Thyroid gland (tissue), 4 donors: Measurements from ENCODE around the gene FAM131C. TPM values are rescaled to one million over a fixed set of nuclear protein-coding genes. Genes with fewer than 3 reads are reported as not detected.

Experiments used
- DNase-seq, 2 donors: peaks; one replicate each; pipeline ENCODE4 v3.0.0-alpha.2; 2019
- H3K27ac ChIP-seq, 3 donors: fragments of 200-600 bp; sonication (generic); 1 replicate in 2 of 3; 2 replicates in 1 of 3; pipeline ENCODE4 v1.5.1; 2016 to 2019; ENCODE audit warnings: mild to moderate bottlenecking in 1 of 3, moderate library complexity in 1 of 3
- H3K27me3 ChIP-seq: fragments of 200-600 bp; sonication (generic); one replicate; pipeline ENCODE4 v1.5.1; 2019
- H3K36me3 ChIP-seq, 2 donors: fragments of 200-600 bp; sonication (generic); one replicate each; pipeline ENCODE4 v1.5.1; 2016 to 2019
- H3K4me1 ChIP-seq, 2 donors: fragments of 200-600 bp; sonication (generic); one replicate each; pipeline ENCODE4 v1.5.1; 2017 to 2019
- H3K4me3 ChIP-seq, 3 donors: fragments of 200-600 bp; sonication (generic); replicated peaks in 1 of 3; 1 replicate in 2 of 3; 2 replicates in 1 of 3; pipeline ENCODE4 v1.5.1; 2016; ENCODE audit warnings: mild to moderate bottlenecking in 1 of 3
- H3K9me3 ChIP-seq: fragments of 200-600 bp; sonication (generic); one replicate; pipeline ENCODE4 v1.5.1; 2017
- CTCF ChIP-seq, 6 experiments: fragments of 200-600 bp in 3 of 6; fragments of 450-650 bp in 3 of 6; sonication (generic) in 3 of 6; IDR thresholded peaks; one replicate each; pipeline ENCODE4 v1.5.1; 2016 to 2019; ENCODE audit warnings: antibody characterized with exemption in 6 of 6, mild to moderate bottlenecking in 2 of 6, inconsistent platforms in 1 of 6, moderate library complexity in 1 of 6
- POLR2A ChIP-seq, 2 donors: fragments of 450-650 bp; IDR thresholded peaks; one replicate each; pipeline ENCODE4 v1.6.1; 2017; ENCODE audit warnings: antibody characterized with exemption in 2 of 2, mild to moderate bottlenecking in 2 of 2, moderate library complexity in 1 of 2
- WGBS, 2 donors: methylation state at CpG; one replicate each; pipeline ENCODE4 v1.1.5; 2017; 5-methylcytosine and 5-hydroxymethylcytosine counted together
- intact Hi-C: fragments of 100-400 bp; cut with DNase I; formaldehyde crosslinking; loops from one replicate; pipeline ENCODE4 v1.15.1; 2023
- total RNA-seq, 4 donors: library from RNA; depleted of rRNA; stranded (reverse); fragments of >200 nt; gene quantifications; one replicate each; pipeline ENCODE4 v1.2.3, GENCODE V29; 2016

The FAM131C gene
- total RNA-seq, 4 donors from 2014 or later: 0.42 to 2.7 (median 1.5) TPM

GRCh38 chr1:16112596-16113555 is 39.4 kb upstream of the FAM131C start:
- H3K4me1 ChIP-seq: no peaks in the 10 kb centered on the region
- no peaks in the 10 kb centered on the region for H3K36me3 ChIP-seq
- no peaks in the 10 kb centered on the region for H3K9me3 ChIP-seq
- intact Hi-C loops: no loop called here
- H3K4me3 ChIP-seq: no peak overlapping the region
- TF ChIP-seq POLR2A (IDR thresholded peaks at IDR 0.05): no peak
- TF ChIP-seq CTCF (IDR thresholded peaks at IDR 0.05): no peak
- no peak overlapping the region for H3K27ac ChIP-seq
- no peak for DNase-seq
- WGBS, 2 donors: 70 to 78% methylated on average over 8 to 10 of the region's 14 CpGs
- H3K27me3 ChIP-seq: no peaks in the 10 kb centered on the region

GRCh38 chr1:16111771-16112595 is 38.5 kb upstream of the FAM131C start:
- H3K9me3 ChIP-seq: no peaks in the 10 kb centered on the region
- no peaks in the 10 kb centered on the region for H3K36me3 ChIP-seq
- intact Hi-C loops: no loop called here
- no peak overlapping the region for H3K4me3 ChIP-seq
- no peak for DNase-seq
- 53 to 77% methylated on average over 12 to 13 of the region's 15 CpGs for WGBS, 2 donors
- no peaks in the 10 kb centered on the region for H3K27me3 ChIP-seq
- H3K27ac ChIP-seq: no peak overlapping the region
- H3K4me1 ChIP-seq: no peaks in the 10 kb centered on the region
- TF ChIP-seq CTCF (IDR thresholded peaks at IDR 0.05) (no peak), POLR2A (IDR thresholded peaks at IDR 0.05) (no peak)

- TF ChIP-seq POLR2A (IDR thresholded peaks at IDR 0.05) (no peak), CTCF (IDR thresholded peaks at IDR 0.05) (no peak)
- Histone ChIP-seq H3K36me3 (no peaks in the 10 kb centered on the region), H3K27me3 (no peaks in the 10 kb centered on the region), H3K27ac (no peak overlapping the region), H3K4me3 (no peak overlapping the region), H3K9me3 (no peaks in the 10 kb centered on the region), H3K4me1 (no peaks in the 10 kb centered on the region)
- DNase-seq: no peak
- intact Hi-C loops: no loop called here
- WGBS, 2 donors: 89 to 92% methylated on average over 7 of the region's 7 CpGs
These were observed 37.4 kb upstream of the FAM131C start for GRCh38 chr1:16110884-16111283.

- H3K4me3 ChIP-seq: no peak overlapping the region
- H3K4me1 ChIP-seq: no peaks in the 10 kb centered on the region
- H3K36me3 ChIP-seq: no peaks in the 10 kb centered on the region
- intact Hi-C loops: no loop called here
- H3K27me3 ChIP-seq: no peaks in the 10 kb centered on the region
- 90% methylated on average over 6 of the region's 6 CpGs for WGBS, 2 donors
- H3K9me3 ChIP-seq: no peaks in the 10 kb centered on the region
- H3K27ac ChIP-seq: no peak overlapping the region
- TF ChIP-seq POLR2A (IDR thresholded peaks at IDR 0.05): no peak
- TF ChIP-seq CTCF (IDR thresholded peaks at IDR 0.05): no peak
- DNase-seq: no peak
These were observed 37.0 kb upstream of the FAM131C start for GRCh38 chr1:16110456-16110855.
